ENCODE measurements around the gene TGFBR3.

Gene TGFBR3

DNA sequence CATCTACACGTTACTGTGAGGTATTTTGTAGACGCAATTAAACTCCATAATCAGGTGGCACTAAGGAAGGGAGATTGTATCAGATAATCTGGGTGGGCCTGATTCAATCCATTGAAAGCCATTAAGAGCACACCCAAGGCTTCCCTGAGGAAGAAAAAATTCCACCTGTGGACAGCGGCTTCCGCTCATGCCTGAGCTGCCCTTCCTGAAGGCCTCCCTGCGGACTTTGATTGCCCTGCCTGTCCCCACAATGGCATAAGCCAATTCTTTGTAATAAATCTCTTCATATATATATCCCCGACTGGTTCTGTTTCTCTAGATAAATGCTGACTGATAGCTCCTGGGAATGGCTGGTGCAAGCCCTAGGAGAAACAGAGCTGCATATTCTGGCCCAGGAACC is 138.3 kb downstream of the TGFBR3 start:
- Histone ChIP-seq H3K9ac (ENCODE audit: low read length) (no peak overlapping the region), H3K27ac (ENCODE audit: low read depth, low read length) (no peak overlapping the region), H3K9me3 (ENCODE audit: insufficient read depth, low read length) (no peaks in the 10 kb centered on the region), H3K9me2 (replicated peaks; ENCODE audit: insufficient read depth, low read length) (no peaks in the 10 kb centered on the region), H3K27me3 (ENCODE audit: low read length) (no peaks in the 10 kb centered on the region), H3K36me3 (ENCODE audit: low read length) (no peaks in the 10 kb centered on the region), H3K4me3 (ENCODE audit: insufficient read depth, low read length, poor library complexity, severe bottlenecking) (no peak overlapping the region), H3K4me2 (ENCODE audit: low read depth, low read length, poor library complexity, severe bottlenecking) (no peak overlapping the region), H2AFZ (ENCODE audit: low read depth, low read length, severe bottlenecking) (no peak overlapping the region), H3K79me2 (ENCODE audit: insufficient read depth, low read length) (no peaks in the 10 kb centered on the region), H3F3A (ENCODE audit: insufficient read depth) (no peaks in the 10 kb centered on the region), H4K20me1 (ENCODE audit: low read depth, low read length) (no peaks in the 10 kb centered on the region)
- no peak for TF ChIP-seq EZH2phosphoT487 (conservative IDR thresholded peaks at IDR 0.05; ENCODE audit: low read length)
- TF ChIP-seq, protein P1, sequence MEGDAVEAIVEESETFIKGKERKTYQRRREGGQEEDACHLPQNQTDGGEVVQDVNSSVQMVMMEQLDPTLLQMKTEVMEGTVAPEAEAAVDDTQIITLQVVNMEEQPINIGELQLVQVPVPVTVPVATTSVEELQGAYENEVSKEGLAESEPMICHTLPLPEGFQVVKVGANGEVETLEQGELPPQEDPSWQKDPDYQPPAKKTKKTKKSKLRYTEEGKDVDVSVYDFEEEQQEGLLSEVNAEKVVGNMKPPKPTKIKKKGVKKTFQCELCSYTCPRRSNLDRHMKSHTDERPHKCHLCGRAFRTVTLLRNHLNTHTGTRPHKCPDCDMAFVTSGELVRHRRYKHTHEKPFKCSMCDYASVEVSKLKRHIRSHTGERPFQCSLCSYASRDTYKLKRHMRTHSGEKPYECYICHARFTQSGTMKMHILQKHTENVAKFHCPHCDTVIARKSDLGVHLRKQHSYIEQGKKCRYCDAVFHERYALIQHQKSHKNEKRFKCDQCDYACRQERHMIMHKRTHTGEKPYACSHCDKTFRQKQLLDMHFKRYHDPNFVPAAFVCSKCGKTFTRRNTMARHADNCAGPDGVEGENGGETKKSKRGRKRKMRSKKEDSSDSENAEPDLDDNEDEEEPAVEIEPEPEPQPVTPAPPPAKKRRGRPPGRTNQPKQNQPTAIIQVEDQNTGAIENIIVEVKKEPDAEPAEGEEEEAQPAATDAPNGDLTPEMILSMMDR (IDR thresholded peaks at IDR 0.05; ENCODE audit: insufficient read depth, low read length, poor library complexity, severe bottlenecking), result no peak

DNA sequence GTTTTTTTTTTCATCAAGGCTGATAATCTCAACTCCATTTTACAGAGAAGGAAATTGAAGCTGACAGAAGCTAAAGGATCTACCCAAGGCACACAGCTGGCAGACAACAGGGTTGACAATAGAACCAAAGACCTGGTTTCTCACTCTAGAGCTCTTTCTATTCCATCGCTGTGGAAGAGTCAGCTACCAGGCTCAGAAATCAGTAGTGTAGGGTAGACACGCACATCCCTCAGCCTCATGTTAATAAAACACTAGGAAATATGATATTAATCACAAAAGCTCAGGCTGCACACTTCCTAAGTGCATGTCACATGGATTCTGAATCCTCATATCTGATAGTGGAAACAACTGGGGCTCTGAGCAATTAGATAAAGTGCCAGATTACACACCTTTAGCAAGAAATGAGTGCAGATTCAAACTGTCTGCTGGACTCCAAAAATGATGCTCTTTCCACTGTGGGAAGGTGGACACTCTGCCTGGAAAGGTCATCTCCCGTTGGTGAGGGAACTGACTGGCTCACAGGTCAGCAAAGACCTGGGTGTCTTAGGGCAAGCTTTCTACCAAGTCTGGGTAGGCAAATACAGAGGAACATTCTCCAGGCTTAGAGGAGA is 139.1 kb downstream of the TGFBR3 start:
- no peak overlapping the region for H3K4me2 ChIP-seq (ENCODE audit: low read depth, low read length, poor library complexity, severe bottlenecking)

DNA sequence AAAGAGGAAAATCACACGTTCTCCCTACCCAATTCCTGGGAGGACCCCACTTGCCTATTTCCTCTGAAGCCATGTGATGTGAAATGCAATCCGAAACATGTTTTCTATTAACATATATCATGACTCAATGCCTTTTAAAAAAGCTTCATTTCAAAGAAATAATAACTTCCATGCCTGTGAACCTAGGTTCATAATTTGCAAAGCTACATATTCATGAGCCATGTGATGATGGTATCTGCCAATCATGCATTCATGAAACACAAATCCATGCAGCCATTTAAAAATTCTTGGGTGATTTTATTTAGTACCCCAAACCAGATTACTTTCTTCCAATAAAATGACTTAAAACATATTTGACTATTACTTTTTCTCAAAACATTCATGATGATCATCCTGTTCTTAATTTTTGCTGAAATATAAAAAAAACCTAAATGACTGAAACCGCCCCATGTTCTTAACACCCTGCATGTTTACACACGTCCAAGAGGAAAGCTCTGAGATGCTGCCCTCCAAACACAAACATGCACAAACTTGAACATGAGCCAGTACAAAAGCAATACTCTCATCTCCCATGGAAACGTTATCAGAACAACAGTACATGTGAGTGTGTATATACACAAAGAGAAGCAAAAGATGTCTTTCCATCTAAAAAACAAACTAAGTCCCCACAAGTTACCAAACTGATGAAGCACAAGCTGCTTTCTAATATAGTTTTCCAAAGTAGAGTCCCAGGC is 140.1 kb downstream of the TGFBR3 start:
- no peak overlapping the region for H3K4me2 ChIP-seq (ENCODE audit: low read depth, low read length, poor library complexity, severe bottlenecking)
- no peak overlapping the region for H2AFZ ChIP-seq (ENCODE audit: low read depth, low read length, severe bottlenecking)
- H3K9me3 ChIP-seq (ENCODE audit: insufficient read depth, low read length), result no peaks in the 10 kb centered on the region
- no peaks in the 10 kb centered on the region for H3K36me3 ChIP-seq (ENCODE audit: low read length)
- H3K27me3 ChIP-seq (ENCODE audit: low read length), result no peaks in the 10 kb centered on the region
- no peaks in the 10 kb centered on the region for H3K9me2 ChIP-seq (replicated peaks; ENCODE audit: insufficient read depth, low read length)
- H4K20me1 ChIP-seq (ENCODE audit: low read depth, low read length), result no peaks in the 10 kb centered on the region
- H3K4me3 ChIP-seq (ENCODE audit: insufficient read depth, low read length, poor library complexity, severe bottlenecking), result no peak overlapping the region
- no peak overlapping the region for H3K27ac ChIP-seq (ENCODE audit: low read depth, low read length)
- TF ChIP-seq EZH2phosphoT487 (conservative IDR thresholded peaks at IDR 0.05; ENCODE audit: low read length), result no peak
- H3F3A ChIP-seq (ENCODE audit: insufficient read depth), result no peaks in the 10 kb centered on the region
- no peaks in the 10 kb centered on the region for H3K79me2 ChIP-seq (ENCODE audit: insufficient read depth, low read length)
- H3K9ac ChIP-seq (ENCODE audit: low read length), result no peak overlapping the region

More for the DNA sequence above, 139.1 kb downstream of the TGFBR3 start:
- Histone ChIP-seq H4K20me1 (ENCODE audit: low read depth, low read length) (no peaks in the 10 kb centered on the region), H3K79me2 (ENCODE audit: insufficient read depth, low read length) (no peaks in the 10 kb centered on the region), H3K27ac (ENCODE audit: low read depth, low read length) (no peak overlapping the region), H3K27me3 (ENCODE audit: low read length) (no peaks in the 10 kb centered on the region), H3K4me3 (ENCODE audit: insufficient read depth, low read length, poor library complexity, severe bottlenecking) (no peak overlapping the region), H3K9me3 (ENCODE audit: insufficient read depth, low read length) (no peaks in the 10 kb centered on the region), H2AFZ (ENCODE audit: low read depth, low read length, severe bottlenecking) (no peak overlapping the region), H3K9ac (ENCODE audit: low read length) (no peak overlapping the region), H3K9me2 (replicated peaks; ENCODE audit: insufficient read depth, low read length) (no peaks in the 10 kb centered on the region), H3F3A (ENCODE audit: insufficient read depth) (no peaks in the 10 kb centered on the region), H3K36me3 (ENCODE audit: low read length) (no peaks in the 10 kb centered on the region)
- no peak for TF ChIP-seq EZH2phosphoT487 (conservative IDR thresholded peaks at IDR 0.05; ENCODE audit: low read length)
- TF ChIP-seq, protein P1 (IDR thresholded peaks at IDR 0.05; ENCODE audit: insufficient read depth, low read length, poor library complexity, severe bottlenecking), result no peak
